Tibial nerve (tissue), 4 donors: Measurements from ENCODE around the gene NELL2.

Experiments used
- EP300 ChIP-seq, 2 donors: sonication (generic); formaldehyde crosslinking; IDR thresholded peaks; one replicate each; pipeline ENCODE4 v1.6.1; 2017; ENCODE audit warnings: antibody characterized with exemption in 2 of 2, mild to moderate bottlenecking in 1 of 2
- POLR2A ChIP-seq, 2 donors: fragments of 450-650 bp; IDR thresholded peaks; one replicate each; pipeline ENCODE4 v1.6.1; 2017; ENCODE audit warnings: antibody characterized with exemption in 2 of 2, mild to moderate bottlenecking in 2 of 2, moderate library complexity in 2 of 2
- TF ChIP-seq, protein P1 (sequence below), 5 experiments: fragments of 200-600 bp in 3 of 5; fragments of 450-650 bp in 2 of 5; sonication (generic) in 3 of 5; IDR thresholded peaks; one replicate each; pipeline ENCODE4 v1.5.1; 2016 to 2019; ENCODE audit warnings: antibody characterized with exemption in 5 of 5, mild to moderate bottlenecking in 3 of 5, moderate library complexity in 2 of 5

DNA sequence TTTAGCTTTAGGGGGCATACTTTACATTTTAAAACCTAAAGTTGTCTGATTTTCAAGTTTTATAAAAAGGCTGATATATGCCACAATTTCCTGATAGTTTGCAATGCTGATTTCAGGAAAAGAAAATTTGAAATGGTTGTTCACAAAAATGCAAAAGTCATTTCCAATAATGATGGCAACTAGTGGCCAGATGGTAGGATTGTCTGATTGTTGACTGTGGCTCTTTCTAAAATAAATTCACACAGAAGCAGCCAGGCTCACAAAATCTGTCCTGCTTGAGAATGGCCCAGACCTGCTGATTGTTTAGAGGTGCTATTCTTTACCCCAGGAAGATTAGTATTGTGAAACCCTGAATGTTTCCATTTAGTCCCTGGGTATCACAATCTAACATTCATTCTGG lies 220.3 kb downstream of the NELL2 start:
- TF ChIP-seq, protein P1, sequence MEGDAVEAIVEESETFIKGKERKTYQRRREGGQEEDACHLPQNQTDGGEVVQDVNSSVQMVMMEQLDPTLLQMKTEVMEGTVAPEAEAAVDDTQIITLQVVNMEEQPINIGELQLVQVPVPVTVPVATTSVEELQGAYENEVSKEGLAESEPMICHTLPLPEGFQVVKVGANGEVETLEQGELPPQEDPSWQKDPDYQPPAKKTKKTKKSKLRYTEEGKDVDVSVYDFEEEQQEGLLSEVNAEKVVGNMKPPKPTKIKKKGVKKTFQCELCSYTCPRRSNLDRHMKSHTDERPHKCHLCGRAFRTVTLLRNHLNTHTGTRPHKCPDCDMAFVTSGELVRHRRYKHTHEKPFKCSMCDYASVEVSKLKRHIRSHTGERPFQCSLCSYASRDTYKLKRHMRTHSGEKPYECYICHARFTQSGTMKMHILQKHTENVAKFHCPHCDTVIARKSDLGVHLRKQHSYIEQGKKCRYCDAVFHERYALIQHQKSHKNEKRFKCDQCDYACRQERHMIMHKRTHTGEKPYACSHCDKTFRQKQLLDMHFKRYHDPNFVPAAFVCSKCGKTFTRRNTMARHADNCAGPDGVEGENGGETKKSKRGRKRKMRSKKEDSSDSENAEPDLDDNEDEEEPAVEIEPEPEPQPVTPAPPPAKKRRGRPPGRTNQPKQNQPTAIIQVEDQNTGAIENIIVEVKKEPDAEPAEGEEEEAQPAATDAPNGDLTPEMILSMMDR (IDR thresholded peaks at IDR 0.05), result no peak
- TF ChIP-seq POLR2A (IDR thresholded peaks at IDR 0.05) (no peak), EP300 (IDR thresholded peaks at IDR 0.05) (no peak)
